HG03342 (cell line): ENCODE measurements around the gene SIDT2.
A peak's percentile ranks its signal among the peaks of the same experiment; 100 is the strongest.

Experiments
- ATAC-seq: cut with Tn5 transposase; IDR thresholded peaks from one replicate; pipeline ENCODE4 v1.9.1; 2021; ENCODE audit warnings: mild to moderate bottlenecking, moderate library complexity; ENCODE audit not compliant: unreplicated experiment

Gene SIDT2

GRCh38 chr11:117187799-117188481 is 9.4 kb downstream of the SIDT2 start:
- no peak for ATAC-seq

GRCh38 chr11:117188620-117189081 is 10.1 kb downstream of the SIDT2 start:
- no peak for ATAC-seq

GRCh38 chr11:117189191-117189940 is 10.8 kb downstream of the SIDT2 start:
- peak; percentile 75 for ATAC-seq

GRCh38 chr11:117189941-117190544 is 11.5 kb downstream of the SIDT2 start:
- ATAC-seq: no peak

GRCh38 chr11:117191680-117192400 is 13.3 kb downstream of the SIDT2 start:
- no peak for ATAC-seq

GRCh38 chr11:117192401-117192875 is 13.9 kb downstream of the SIDT2 start:
- no peak for ATAC-seq

- no peak for ATAC-seq
Measured at GRCh38 chr11:117193130-117194020, 14.8 kb downstream of the SIDT2 start.

GRCh38 chr11:117194267-117194666 is 15.7 kb downstream of the SIDT2 start:
- ATAC-seq: no peak

GRCh38 chr11:117195258-117195657 is 16.7 kb downstream of the SIDT2 start:
- ATAC-seq: no peak

GRCh38 chr11:117195761-117196160 is 17.2 kb downstream of the SIDT2 start:
- no peak for ATAC-seq

- ATAC-seq: no peak
Measured at GRCh38 chr11:117197006-117197405, 18.5 kb downstream of the SIDT2 start.

- no peak for ATAC-seq
Measured at GRCh38 chr11:117197516-117198456, 19.2 kb downstream of the SIDT2 start.

- no peak for ATAC-seq
Measured at GRCh38 chr11:117198613-117199012, 20.1 kb downstream of the SIDT2 start.

- no peak for ATAC-seq
Measured at GRCh38 chr11:117199053-117199915, 20.7 kb downstream of the SIDT2 start, which contains the start of gene TAGLN. Gene TAGLN (plus strand): TSS chr11:117199370. CDS start chr11:117203014, 3,644 bp downstream.

- ATAC-seq: no peak
Measured at GRCh38 chr11:117199916-117200812, 21.6 kb downstream of the SIDT2 start.

GRCh38 chr11:117200813-117201657 is 22.5 kb downstream of the SIDT2 start:
- ATAC-seq: no peak
